ENCODE data around the gene TBC1D14. TPM values are rescaled to one million over a fixed set of nuclear protein-coding genes. Genes with fewer than 3 reads are reported as not detected.

The TBC1D14 gene
- total and polyA plus RNA-seq, 4 donors: 15.1 to 60.1 (median 46.4) TPM

DNA sequence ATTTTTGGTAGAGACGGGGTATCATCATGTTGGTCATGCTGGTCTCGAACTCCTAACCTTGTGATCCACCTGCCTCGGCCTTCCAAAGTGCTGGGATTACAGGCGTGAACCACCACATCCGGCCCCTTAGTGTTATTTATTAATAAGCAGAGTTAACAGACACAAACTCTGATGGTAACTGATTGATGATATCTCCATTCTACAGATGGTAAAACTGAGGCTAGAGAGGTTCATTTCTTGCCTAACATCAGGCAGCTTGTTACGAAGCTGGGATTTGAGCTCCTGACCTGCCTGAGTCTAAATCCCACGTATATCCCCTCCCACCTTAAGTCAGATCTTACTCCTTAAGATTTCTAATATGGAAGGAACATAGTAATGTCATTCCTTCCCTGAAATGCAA is 36.9 kb downstream of the TBC1D14 start:
- H3K36me3 ChIP-seq (ENCODE audit: control insufficient read depth in 4 of 4, insufficient read depth in 4 of 4, low read length in 4 of 4): peaks cover 0 to 3% (median 0%) of the 10 kb centered on the region in 4 donors
- no peak overlapping the region for H3K9ac ChIP-seq (ENCODE audit: insufficient read depth in 1 of 2, low read length in 2 of 2)
- no peak overlapping the region for H3K4me3 ChIP-seq
- no peaks in the 10 kb centered on the region for H3K27me3 ChIP-seq (ENCODE audit: control insufficient read depth in 3 of 3, insufficient read depth in 3 of 3, low read length in 2 of 3)
- H3K4me1 ChIP-seq (ENCODE audit: control insufficient read depth in 5 of 5, insufficient read depth in 5 of 5, low read length in 5 of 5): peaks cover 4 to 10% (median 9%) of the 10 kb centered on the region in 5 donors
- WGBS, 2 donors: 97 to 98% methylated on average over 7 of the region's 7 CpGs
- H3K9me3 ChIP-seq (ENCODE audit: control insufficient read depth in 4 of 4, insufficient read depth in 3 of 4, low read length in 3 of 4): no peaks in the 10 kb centered on the region
- no peak for DNase-seq
- no peak for ATAC-seq (ENCODE audit: insufficient read depth, low FRiP score)
- H3K27ac ChIP-seq (ENCODE audit: low read depth in 1 of 2, low read length in 1 of 2): no peak overlapping the region
- TF ChIP-seq CTCF (IDR thresholded peaks at IDR 0.05; ENCODE audit: control extremely low read depth, extremely low read depth): no peak

GRCh38 chr4:6948134-6948460 is 38.5 kb downstream of the TBC1D14 start:
- H3K9me3 ChIP-seq (ENCODE audit: control insufficient read depth in 4 of 4, insufficient read depth in 3 of 4, low read length in 3 of 4): no peaks in the 10 kb centered on the region
- ATAC-seq (ENCODE audit: insufficient read depth, low FRiP score) (no peak), DNase-seq (no peak)
- no peak overlapping the region for H3K9ac ChIP-seq (ENCODE audit: insufficient read depth in 1 of 2, low read length in 2 of 2)
- no peak overlapping the region for H3K4me3 ChIP-seq
- no peaks in the 10 kb centered on the region for H3K27me3 ChIP-seq (ENCODE audit: control insufficient read depth in 3 of 3, insufficient read depth in 3 of 3, low read length in 2 of 3)
- peaks cover 0 to 3% (median 0%) of the 10 kb centered on the region in 4 donors for H3K36me3 ChIP-seq (ENCODE audit: control insufficient read depth in 4 of 4, insufficient read depth in 4 of 4, low read length in 4 of 4)
- peaks cover 0 to 6% (median 0%) of the 10 kb centered on the region in 5 donors for H3K4me1 ChIP-seq (ENCODE audit: control insufficient read depth in 5 of 5, insufficient read depth in 5 of 5, low read length in 5 of 5)
- no peak for TF ChIP-seq CTCF (IDR thresholded peaks at IDR 0.05; ENCODE audit: control extremely low read depth, extremely low read depth)
- 87 to 95% methylated on average over 3 of the region's 3 CpGs for WGBS, 2 donors
- H3K27ac ChIP-seq (ENCODE audit: low read depth in 1 of 2, low read length in 1 of 2): no peak overlapping the region

DNA sequence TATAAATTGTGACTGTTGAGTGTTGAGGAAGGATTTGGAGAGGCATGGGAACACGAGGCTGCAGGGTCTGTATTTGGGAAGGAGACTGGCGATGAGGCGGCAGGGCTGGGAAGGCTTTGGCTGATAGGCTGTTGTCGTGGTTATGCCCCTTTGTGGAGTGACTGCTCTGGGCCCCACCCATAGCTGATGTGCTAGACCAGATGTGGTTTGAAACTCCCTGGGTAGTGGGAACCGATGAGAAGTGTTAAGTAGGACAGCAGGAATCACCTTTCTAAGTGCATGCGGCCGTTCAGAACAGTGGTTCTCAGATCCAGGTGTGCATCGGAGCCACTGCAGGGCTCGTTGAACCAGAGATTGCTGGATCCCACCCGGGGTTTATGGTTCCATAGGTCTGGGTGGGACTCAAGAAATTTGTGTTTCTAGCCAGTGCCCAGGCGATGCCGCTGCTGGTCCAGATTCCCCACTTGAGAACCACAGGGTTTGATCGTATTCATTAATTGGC is 42.3 kb downstream of the TBC1D14 start:
- no peaks in the 10 kb centered on the region for H3K9me3 ChIP-seq (ENCODE audit: control insufficient read depth in 4 of 4, insufficient read depth in 3 of 4, low read length in 3 of 4)
- H3K27me3 ChIP-seq (ENCODE audit: control insufficient read depth in 3 of 3, insufficient read depth in 3 of 3, low read length in 2 of 3): no peaks in the 10 kb centered on the region
- DNase-seq: no peak
- peaks cover 0 to 18% (median 3%) of the 10 kb centered on the region in 5 donors for H3K4me1 ChIP-seq (ENCODE audit: control insufficient read depth in 5 of 5, insufficient read depth in 5 of 5, low read length in 5 of 5)
- ATAC-seq (ENCODE audit: insufficient read depth, low FRiP score): no peak
- H3K36me3 ChIP-seq (ENCODE audit: control insufficient read depth in 4 of 4, insufficient read depth in 4 of 4, low read length in 4 of 4): no peaks in the 10 kb centered on the region
- H3K27ac ChIP-seq (ENCODE audit: low read depth in 1 of 2, low read length in 1 of 2): no peak overlapping the region
- H3K4me3 ChIP-seq: no peak overlapping the region
- TF ChIP-seq CTCF (IDR thresholded peaks at IDR 0.05; ENCODE audit: control extremely low read depth, extremely low read depth): no peak
- H3K9ac ChIP-seq (ENCODE audit: insufficient read depth in 1 of 2, low read length in 2 of 2): no peak overlapping the region
- WGBS, 2 donors: 80 to 85% methylated on average over 13 of the region's 13 CpGs

Data from lung (tissue), 12 donors.